NCI-H526 treated with DMSO at 0.1 percent for 48 hours (cell line): ENCODE measurements around the gene ANGPTL2.

Experiments
- DNase-seq: peaks from one replicate; lab custom pipeline; 2025; lab: John Stamatoyannopoulos, UW

Gene ANGPTL2

GRCh38 chr9:127093319-127094020, 29.0 kb downstream of the ANGPTL2 start:
- DNase-seq: no peak

GRCh38 chr9:127092041-127092608, 30.3 kb downstream of the ANGPTL2 start:
- no peak for DNase-seq

- DNase-seq: no peak
Measured at GRCh38 chr9:127091526-127091925, 30.9 kb downstream of the ANGPTL2 start.

- DNase-seq: no peak
Measured at GRCh38 chr9:127090341-127090985, 32.0 kb downstream of the ANGPTL2 start.

- DNase-seq: no peak
Measured at GRCh38 chr9:127089631-127090081, 32.8 kb downstream of the ANGPTL2 start.

GRCh38 chr9:127088724-127089615, 33.5 kb downstream of the ANGPTL2 start:
- no peak for DNase-seq

GRCh38 chr9:127087836-127088235, 34.6 kb downstream of the ANGPTL2 start:
- DNase-seq: no peak

GRCh38 chr9:127087411-127087810, 35.0 kb downstream of the ANGPTL2 start:
- no peak for DNase-seq

GRCh38 chr9:127086771-127087170, 35.7 kb downstream of the ANGPTL2 start:
- DNase-seq: no peak

GRCh38 chr9:127085186-127085585, 37.2 kb downstream of the ANGPTL2 start:
- DNase-seq: no peak

- no peak for DNase-seq
Measured at GRCh38 chr9:127084076-127085039, 38.1 kb downstream of the ANGPTL2 start.

GRCh38 chr9:127083138-127083980, 39.1 kb downstream of the ANGPTL2 start:
- DNase-seq: no peak

- no peak for DNase-seq
Measured at GRCh38 chr9:127081250-127082185, 40.9 kb downstream of the ANGPTL2 start.

GRCh38 chr9:127079446-127080140, 42.8 kb downstream of the ANGPTL2 start:
- DNase-seq: no peak

- no peak for DNase-seq
Measured at GRCh38 chr9:127078988-127079387, 43.4 kb downstream of the ANGPTL2 start.

- no peak for DNase-seq
Measured at GRCh38 chr9:127078336-127078735, 44.1 kb downstream of the ANGPTL2 start.

GRCh38 chr9:127077644-127077946, 44.8 kb downstream of the ANGPTL2 start:
- DNase-seq: no peak

- DNase-seq: no peak
Measured at GRCh38 chr9:127076860-127077643, 45.4 kb downstream of the ANGPTL2 start.
